Muscle of leg (tissue), 11 donors: ENCODE results near the gene MYO15B. TPM values are rescaled to one million over a fixed set of nuclear protein-coding genes. Genes with fewer than 3 reads are reported as not detected.

ENCODE experiments used
- DNase-seq: peaks from one replicate; pipeline ENCODE4 v3.0.0; 2013
- H3K27ac ChIP-seq: one replicate; pipeline ENCODE4 v1.5.1; 2013; ENCODE audit warnings: mild to moderate bottlenecking, low read length, control low read depth
- H3K27me3 ChIP-seq: one replicate; pipeline ENCODE4 v1.6.1; 2013; ENCODE audit warnings: low read length; ENCODE audit not compliant: control insufficient read depth, insufficient read depth
- H3K36me3 ChIP-seq: one replicate; pipeline ENCODE4 v1.6.1; 2013; ENCODE audit warnings: low read length; ENCODE audit not compliant: control insufficient read depth, insufficient read depth
- H3K4me1 ChIP-seq: one replicate; pipeline ENCODE4 v1.6.1; 2013; ENCODE audit warnings: low read length; ENCODE audit not compliant: control insufficient read depth, insufficient read depth
- H3K4me3 ChIP-seq: one replicate; pipeline ENCODE4 v1.5.1; 2013; ENCODE audit warnings: low read length, control low read depth
- H3K9me3 ChIP-seq: replicated peaks from 2 replicates; pipeline ENCODE4 v1.6.1; 2013; ENCODE audit warnings: low read depth, low read length; ENCODE audit not compliant: control insufficient read depth
- WGBS: methylation state at CpG from one replicate; pipeline ENCODE4 v1.1.5; 2013; ENCODE audit warnings: missing lambda C conversion rate; ENCODE audit not compliant: insufficient coverage; 5-methylcytosine and 5-hydroxymethylcytosine counted together
- polyA plus RNA-seq, 8 donors: library from polyadenylated mRNA; unstranded; fragments of 120-200 nt; gene quantifications; one replicate each; pipeline versions ENCODE4 v1.2.1 to v1.2.3, GENCODE V29; 2013; ENCODE audit warnings: inconsistent platforms in 1 of 8, low replicate concordance in 1 of 8; ENCODE audit not compliant: insufficient read length in 8 of 8, insufficient read depth in 1 of 8
- total RNA-seq: library from RNA; stranded (reverse); fragments of 120-200 nt; gene quantifications from one replicate; pipeline ENCODE4 v1.2.4, GENCODE V29; 2013

MYO15B gene
- total and polyA plus RNA-seq, 9 donors = 52.9 to 147 (median 112) TPM

DNA sequence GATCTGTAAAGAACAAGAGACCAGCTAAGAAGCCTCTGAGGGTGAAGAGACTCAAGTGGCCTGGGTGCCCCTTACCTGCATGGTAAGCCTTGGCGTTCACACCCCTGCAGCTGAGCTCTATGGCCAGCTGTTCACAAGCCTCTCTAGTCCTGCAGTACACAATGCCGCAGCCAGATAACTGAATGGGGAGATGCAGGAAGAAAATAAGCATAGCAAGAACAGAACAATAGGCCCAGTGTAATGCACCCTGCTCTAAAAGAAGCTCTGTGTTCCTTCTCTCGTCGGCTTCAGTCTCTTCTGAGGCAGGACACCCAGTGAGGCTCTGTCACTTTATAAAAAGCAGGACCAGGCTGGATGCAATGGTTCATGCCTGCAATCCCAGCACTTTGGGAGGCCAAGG lies 73.9 kb downstream of the MYO15B start:
- Histone ChIP-seq H3K27ac (no peak overlapping the region), H3K36me3 (peaks cover 49% of the 10 kb centered on the region), H3K4me1 (peaks cover 8% of the 10 kb centered on the region), H3K9me3 (no peaks in the 10 kb centered on the region), H3K27me3 (no peaks in the 10 kb centered on the region), H3K4me3 (no peak overlapping the region)
- DNase-seq = no peak
- 93% methylated on average over 4 of the region's 4 CpGs for WGBS

DNA sequence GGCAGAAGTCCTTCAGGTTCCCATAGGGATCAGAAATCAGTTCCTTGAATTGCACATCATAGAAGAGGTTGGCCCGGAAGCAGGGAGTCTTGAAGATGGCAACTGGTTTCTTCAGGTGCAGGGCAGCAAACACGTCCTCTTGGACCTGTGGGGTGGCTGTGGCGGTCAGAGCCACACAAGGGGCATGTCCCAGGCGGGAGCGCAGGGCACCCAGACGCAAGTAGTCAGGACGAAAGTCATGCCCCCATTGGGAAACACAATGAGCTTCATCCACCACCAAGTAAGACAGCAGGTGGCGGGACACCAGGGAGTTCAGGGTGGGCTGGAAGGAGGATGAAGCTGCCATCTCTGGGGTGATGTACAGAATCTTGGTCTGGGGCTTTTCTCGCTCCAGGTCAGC lies 74.9 kb downstream of the MYO15B start:
- Histone ChIP-seq H3K27ac (no peak overlapping the region), H3K4me3 (no peak overlapping the region), H3K36me3 (peaks cover 42% of the 10 kb centered on the region), H3K4me1 (peaks cover 8% of the 10 kb centered on the region), H3K9me3 (no peaks in the 10 kb centered on the region), H3K27me3 (no peaks in the 10 kb centered on the region)
- WGBS = 92% methylated on average over 5 of the region's 9 CpGs
- DNase-seq = no peak

DNA sequence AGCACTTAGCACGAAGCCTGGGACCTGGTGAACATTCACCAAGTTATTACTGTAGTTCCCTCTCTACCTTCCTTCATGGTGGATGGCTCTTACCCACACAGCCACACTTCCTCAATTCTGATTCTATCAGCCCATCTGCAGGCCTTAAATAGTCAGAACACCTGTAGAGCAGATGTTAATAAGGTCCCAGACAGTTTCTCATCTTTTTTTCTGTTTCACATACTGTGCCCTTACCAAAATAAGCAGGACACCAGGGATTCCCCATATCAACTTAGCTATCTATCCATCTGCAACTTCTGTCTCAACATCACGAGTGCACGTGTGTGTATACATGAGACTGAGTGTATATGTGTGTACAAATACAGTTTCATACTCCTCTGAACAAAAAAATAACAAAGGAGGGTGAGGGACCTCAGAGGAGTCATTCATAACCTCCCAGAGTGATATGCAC lies 76.5 kb downstream of the MYO15B start:
- Histone ChIP-seq H3K27ac (no peak overlapping the region), H3K27me3 (no peaks in the 10 kb centered on the region), H3K36me3 (peaks cover 41% of the 10 kb centered on the region), H3K9me3 (no peaks in the 10 kb centered on the region), H3K4me3 (no peak overlapping the region), H3K4me1 (peaks cover 10% of the 10 kb centered on the region)
- WGBS = no CpG with 5 or more reads among the region's 3 CpGs
- DNase-seq = no peak

DNA sequence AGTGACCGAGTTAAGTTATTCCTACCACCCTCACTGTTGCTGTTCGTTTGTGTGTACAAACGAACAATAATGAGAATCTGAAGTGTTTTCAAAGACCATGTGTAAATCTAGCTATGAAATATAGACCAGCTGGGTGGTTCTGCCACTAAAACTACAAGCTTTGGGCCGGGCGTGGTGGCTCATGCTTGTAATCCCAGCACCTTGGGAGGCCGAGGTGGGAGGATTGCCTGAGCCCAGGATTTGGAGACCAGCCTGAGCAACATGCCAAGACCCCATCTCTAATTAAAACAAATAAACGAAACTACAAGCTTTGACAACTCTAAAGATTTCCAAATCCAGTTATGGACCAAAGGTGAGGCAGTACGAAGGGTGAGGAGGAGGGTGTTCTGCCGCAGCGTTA lies 78.4 kb downstream of the MYO15B start:
- no peaks in the 10 kb centered on the region for H3K27me3 ChIP-seq
- H3K36me3 ChIP-seq = peaks cover 43% of the 10 kb centered on the region
- 95% methylated on average over 4 of the region's 10 CpGs for WGBS
- H3K9me3 ChIP-seq = no peaks in the 10 kb centered on the region
- H3K4me1 ChIP-seq = peaks cover 10% of the 10 kb centered on the region
- H3K4me3 ChIP-seq = peak overlapping the region; percentile 93
- DNase-seq = no peak
- H3K27ac ChIP-seq = no peak overlapping the region

DNA sequence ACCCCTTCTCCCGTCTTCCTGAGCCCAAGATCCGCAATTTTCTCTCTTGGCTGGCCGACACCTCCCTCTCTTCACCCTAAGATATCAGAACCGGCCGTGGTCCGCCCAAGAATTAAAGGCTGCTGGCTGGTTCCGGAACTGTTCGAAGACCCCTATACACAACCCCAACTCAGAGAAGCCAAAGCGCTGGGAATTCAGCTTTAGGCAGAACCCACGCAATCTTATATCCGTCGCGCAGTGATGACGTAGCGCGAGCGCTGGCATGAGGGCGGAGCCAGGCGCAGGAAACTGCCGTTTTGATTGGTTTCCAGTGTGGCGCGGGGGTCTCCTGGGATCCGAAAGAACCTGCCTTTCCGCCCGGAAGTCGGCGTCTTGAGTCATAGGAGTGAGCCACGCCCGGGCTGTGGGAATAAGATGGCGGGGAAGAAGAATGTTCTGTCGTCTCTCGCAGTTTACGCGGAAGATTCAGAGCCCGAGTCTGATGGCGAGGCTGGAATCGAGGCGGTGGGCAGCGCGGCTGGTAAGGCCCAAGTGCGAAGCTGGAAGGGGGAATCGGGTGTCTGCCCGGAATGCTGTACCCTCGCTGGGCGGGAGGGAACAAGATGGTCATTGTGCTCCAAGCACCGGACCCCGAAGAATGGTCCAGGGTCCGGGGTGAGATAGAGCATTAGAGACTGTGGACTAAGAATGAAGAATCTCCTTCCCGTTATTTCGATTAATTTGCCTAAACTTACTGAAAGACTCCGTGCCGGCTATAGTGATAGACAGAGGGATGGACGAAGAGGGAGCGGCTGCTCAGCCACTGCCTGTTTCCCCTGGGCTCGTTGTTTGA lies 79.6 kb downstream of the MYO15B start, which contains the start of the genes RECQL5 and SAP30BP:
Gene RECQL5 (minus strand): TSS at position 196 of the 832 bp plus-strand sequence. CDS start 597 bp downstream, outside the sequence.
Gene SAP30BP (plus strand): TSS at position 380 of the 832 bp plus-strand sequence. CDS start 35 bp downstream, at position 415.
- H3K4me3 ChIP-seq = peak within 1 kb of the TSS; percentile 93
- under 1% methylated on average over 40 of the region's 55 CpGs for WGBS
- H3K36me3 ChIP-seq = peaks cover 43% of the 10 kb centered on the region
- peak; percentile 99 for DNase-seq
- no peaks in the 10 kb centered on the region for H3K27me3 ChIP-seq
- peaks cover 10% of the 10 kb centered on the region for H3K4me1 ChIP-seq
- H3K9me3 ChIP-seq = no peaks in the 10 kb centered on the region
- peak within 1 kb of the TSS; percentile 90 for H3K27ac ChIP-seq

DNA sequence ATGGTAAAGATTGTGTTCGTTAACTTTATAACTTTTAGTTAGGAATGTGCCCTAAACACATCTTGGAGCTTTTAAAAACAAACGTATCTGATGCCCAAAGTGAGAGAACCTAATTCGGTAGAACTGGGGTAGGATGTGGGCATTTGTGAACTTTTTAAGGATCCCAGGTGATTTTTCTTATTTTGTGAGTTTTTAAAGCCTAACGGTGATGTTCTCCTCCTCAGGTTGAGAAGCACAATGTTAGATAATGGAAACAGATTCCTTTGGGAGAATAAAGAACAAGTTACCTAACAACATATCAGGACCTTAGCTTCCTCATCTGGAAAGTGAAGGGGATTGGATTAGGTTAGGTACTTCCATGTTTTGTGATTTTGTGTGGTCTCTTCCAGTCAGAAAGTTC lies 80.2 kb downstream of the MYO15B start:
- WGBS = 10% methylated on average over 2 of the region's 4 CpGs
- Histone ChIP-seq H3K4me1 (peaks cover 10% of the 10 kb centered on the region), H3K27me3 (no peaks in the 10 kb centered on the region), H3K36me3 (peaks cover 41% of the 10 kb centered on the region), H3K9me3 (no peaks in the 10 kb centered on the region), H3K27ac (peak overlapping the region; percentile 90), H3K4me3 (peak overlapping the region; percentile 93)
- DNase-seq = no peak

DNA sequence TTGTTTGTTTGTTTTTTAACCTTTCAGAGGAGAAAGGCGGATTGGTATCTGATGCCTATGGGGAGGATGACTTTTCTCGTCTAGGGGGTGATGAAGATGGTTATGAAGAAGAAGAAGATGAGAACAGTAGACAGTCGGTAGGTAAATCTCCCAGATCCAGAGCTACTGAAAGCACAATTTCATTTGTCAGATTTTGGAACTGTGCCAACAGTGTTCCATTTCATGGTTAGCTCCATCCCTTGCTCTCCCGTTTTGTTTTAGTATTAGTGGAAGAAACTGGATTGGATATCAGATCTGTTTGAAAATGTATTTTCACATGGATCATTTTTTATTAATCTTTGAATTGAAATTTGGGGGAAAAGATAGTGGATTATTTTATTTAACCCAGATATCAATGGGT lies 80.9 kb downstream of the MYO15B start:
- no CpG with 5 or more reads among the region's 4 CpGs for WGBS
- Histone ChIP-seq H3K27ac (no peak overlapping the region), H3K4me1 (peaks cover 10% of the 10 kb centered on the region), H3K36me3 (peaks cover 41% of the 10 kb centered on the region), H3K27me3 (no peaks in the 10 kb centered on the region), H3K4me3 (no peak overlapping the region), H3K9me3 (no peaks in the 10 kb centered on the region)
- no peak for DNase-seq

DNA sequence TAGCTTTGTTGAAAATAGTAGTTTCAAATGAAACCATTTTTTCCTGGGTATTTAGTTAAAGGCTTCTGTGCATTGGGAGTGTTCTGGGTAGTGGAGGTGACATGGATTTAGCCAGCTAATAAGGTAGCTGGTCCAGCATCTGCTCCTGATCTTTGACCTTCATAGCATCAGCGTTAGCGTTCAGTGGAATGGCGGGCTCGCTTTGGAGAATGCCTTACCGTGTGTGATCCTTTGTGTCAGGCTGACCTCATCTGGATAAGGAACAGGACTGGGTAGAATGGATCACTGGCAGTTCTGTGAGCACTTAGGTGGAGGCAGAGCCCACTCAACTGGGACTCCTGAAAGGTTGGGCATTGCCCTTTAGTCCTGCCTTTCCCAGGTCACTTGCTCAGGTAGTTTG lies 83.3 kb downstream of the MYO15B start:
- peaks cover 8% of the 10 kb centered on the region for H3K4me1 ChIP-seq
- no peaks in the 10 kb centered on the region for H3K27me3 ChIP-seq
- no peak for DNase-seq
- no peaks in the 10 kb centered on the region for H3K9me3 ChIP-seq
- no peak overlapping the region for H3K4me3 ChIP-seq
- H3K27ac ChIP-seq = no peak overlapping the region
- WGBS = 79% methylated on average over 5 of the region's 5 CpGs
- H3K36me3 ChIP-seq = peaks cover 43% of the 10 kb centered on the region

DNA sequence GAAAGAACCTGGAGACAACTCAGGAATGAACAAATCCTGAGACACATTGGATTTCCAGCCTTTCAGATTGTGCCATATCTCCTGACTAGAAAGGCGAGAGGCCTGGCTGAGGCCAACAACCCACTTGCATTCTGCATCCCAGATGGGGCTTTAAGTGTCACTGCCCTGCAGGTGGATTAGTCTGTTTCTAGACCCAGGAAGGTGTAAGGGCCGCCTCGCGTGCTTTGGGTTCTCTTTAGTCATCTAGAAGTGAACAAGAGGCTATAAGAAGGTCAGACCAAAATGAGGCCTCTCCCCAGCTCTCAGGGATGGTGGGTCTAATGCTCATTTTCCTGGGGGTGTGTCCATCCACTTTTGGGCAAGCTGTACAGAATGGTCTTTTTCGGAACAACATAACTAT lies 84.4 kb downstream of the MYO15B start:
- 100% methylated on average over 1 of the region's 5 CpGs for WGBS
- no peak for DNase-seq
- H3K27ac ChIP-seq = no peak overlapping the region
- H3K36me3 ChIP-seq = peaks cover 43% of the 10 kb centered on the region
- H3K4me3 ChIP-seq = no peak overlapping the region
- no peaks in the 10 kb centered on the region for H3K9me3 ChIP-seq
- no peaks in the 10 kb centered on the region for H3K27me3 ChIP-seq
- peaks cover 2% of the 10 kb centered on the region for H3K4me1 ChIP-seq

DNA sequence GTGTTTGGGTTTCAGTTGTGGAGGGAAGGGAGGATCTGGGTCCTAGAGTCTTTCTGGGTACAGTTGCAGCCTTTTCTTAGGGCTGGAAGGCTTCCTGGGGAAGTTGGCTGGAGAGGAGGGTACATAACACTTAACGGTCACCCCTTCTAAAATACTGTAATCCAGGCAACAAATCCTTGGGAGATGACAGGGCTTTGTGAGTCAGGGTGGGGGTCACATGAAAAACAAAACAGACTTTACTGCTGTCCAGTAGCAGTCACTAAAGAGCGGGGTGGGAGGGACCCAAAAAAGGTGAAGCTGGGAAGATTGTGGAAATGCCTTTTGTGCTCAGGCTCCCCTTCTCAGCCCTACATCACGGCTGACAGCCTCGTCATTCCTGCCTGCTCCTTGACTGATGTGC lies 85.9 kb downstream of the MYO15B start:
- 100% methylated on average over 1 of the region's 4 CpGs for WGBS
- Histone ChIP-seq H3K4me3 (no peak overlapping the region), H3K9me3 (no peaks in the 10 kb centered on the region), H3K27me3 (no peaks in the 10 kb centered on the region), H3K36me3 (peaks cover 53% of the 10 kb centered on the region), H3K27ac (no peak overlapping the region), H3K4me1 (no peaks in the 10 kb centered on the region)
- no peak for DNase-seq
